Measurements from ENCODE around the gene KRTAP5-1. TPM values are rescaled to one million over a fixed set of nuclear protein-coding genes. Genes with fewer than 3 reads are reported as not detected.
A peak's percentile ranks its signal among the peaks of the same experiment; 100 is the strongest.
"Not testable (repeated sequence)": the region's sequence is repeated elsewhere in the genome, so short reads cannot be mapped to it uniquely, and the experiment has no call there.

The KRTAP5-1 gene
- total and polyA plus RNA-seq, 7 experiments from 2014 or later = not detected

- peaks cover 0 to 5% of the 10 kb centered on the region in 2 donors for H3K4me1 ChIP-seq (ENCODE audit: control insufficient read depth in 2 of 2, insufficient read depth in 2 of 2, low read length in 2 of 2)
- peaks cover 5 to 14% (median 8%) of the 10 kb centered on the region in 7 donors for H3K4me1 Mint-ChIP-seq
- no peaks in the 10 kb centered on the region for H3K9me3 ChIP-seq (ENCODE audit: control insufficient read depth in 2 of 3, low read length in 3 of 3)
- H3K36me3 ChIP-seq (ENCODE audit: control insufficient read depth in 2 of 3, insufficient read depth in 3 of 3, low read length in 3 of 3) = no peaks in the 10 kb centered on the region
- peaks cover 42 to 79% (median 52%) of the 10 kb centered on the region in 5 donors for H3K27me3 Mint-ChIP-seq
- H3K27me3 ChIP-seq (ENCODE audit: control insufficient read depth in 2 of 2, insufficient read depth in 2 of 2, low read length in 2 of 2) = no peaks in the 10 kb centered on the region
- ChIA-PET POLR2A (no interaction called here), CTCF (interaction anchor here (0.6 to 0.9 kb wide), 3 partner anchors 11 to 512 kb away, joined by 3 to 4 read pairs (median 3); partner anchors contain the start of gene DUSP8)
- no peaks in the 10 kb centered on the region for H3K36me3 Mint-ChIP-seq
- ATAC-seq = no peak
- H3K9me3 Mint-ChIP-seq = no peaks in the 10 kb centered on the region
- H3K4me3 Mint-ChIP-seq = no peak overlapping the region
- H3K27ac Mint-ChIP-seq = no peak overlapping the region
- no peak overlapping the region for H3K4me3 ChIP-seq (ENCODE audit: low read length)
- no peak for DNase-seq
- intact Hi-C loops (cut with micrococcal nuclease) = no loop called here
- no peak overlapping the region for H3K27ac ChIP-seq (ENCODE audit: low read depth, low read length)
Observed at GRCh38 chr11:1597331-1597993, 12.4 kb upstream of the KRTAP5-1 start.

DNA sequence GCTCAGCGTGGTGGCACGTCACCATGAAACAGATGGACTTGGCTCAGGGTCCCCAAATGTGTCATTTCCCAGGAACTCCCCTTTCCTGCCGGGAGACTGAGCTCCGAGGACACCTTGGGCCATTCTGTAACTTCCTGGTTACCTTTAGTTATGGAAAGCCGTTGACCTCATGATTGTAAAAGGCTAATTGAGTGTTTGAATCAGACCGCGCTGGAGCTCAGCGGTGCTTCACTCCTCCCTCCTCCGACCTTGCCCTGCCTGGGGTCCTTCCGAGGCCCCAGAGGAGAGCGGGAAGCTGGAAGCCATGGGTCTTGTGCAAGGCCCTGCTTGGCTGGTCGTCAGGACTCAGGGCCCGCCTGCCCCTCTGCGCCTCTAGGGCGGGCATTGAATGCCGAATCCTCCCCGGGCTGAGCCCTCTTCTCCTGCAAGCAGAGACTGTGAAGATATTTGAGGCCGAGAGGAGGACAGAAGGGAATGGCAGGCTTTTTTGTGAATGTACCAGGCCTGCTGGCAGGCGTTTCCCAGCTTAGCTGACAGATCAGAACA is 11.6 kb upstream of the KRTAP5-1 start:
- intact Hi-C loops (cut with micrococcal nuclease); H3K9me3 Mint-ChIP-seq: not testable (repeated sequence)

DNA sequence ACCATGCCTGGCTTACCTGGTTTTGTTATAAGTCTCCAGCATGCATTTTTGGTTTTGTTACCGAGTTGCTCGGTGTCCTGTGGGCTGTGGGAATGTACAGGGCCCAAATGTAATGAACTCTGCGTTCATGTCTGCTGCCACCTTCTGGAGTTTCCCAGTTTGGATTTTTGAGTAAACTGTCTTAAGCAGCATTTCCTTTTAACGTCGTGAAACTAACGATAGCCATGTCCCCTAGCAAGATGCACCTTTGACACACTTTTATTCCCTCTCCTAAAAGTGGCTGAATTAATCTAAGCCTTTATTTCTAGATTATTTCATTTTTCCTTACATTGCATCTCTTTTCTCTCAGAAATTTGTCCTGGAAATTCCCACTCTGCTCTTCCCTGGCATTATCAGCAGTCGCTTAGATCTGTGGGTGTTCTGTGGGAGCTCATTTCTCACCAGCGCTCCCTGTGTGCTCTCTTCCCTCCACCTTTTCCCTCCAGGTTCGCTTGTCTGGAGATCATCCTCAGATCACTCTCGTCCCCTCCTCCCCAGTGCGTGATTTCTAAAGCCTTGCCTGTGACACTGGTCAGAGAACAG is 11.0 kb upstream of the KRTAP5-1 start:
- H3K9me3 Mint-ChIP-seq; H3K36me3 Mint-ChIP-seq; H3K4me3 Mint-ChIP-seq; H3K27ac Mint-ChIP-seq; H3K4me1 ChIP-seq (ENCODE audit: control insufficient read depth in 2 of 2, insufficient read depth in 2 of 2, low read length in 2 of 2); H3K9me3 ChIP-seq (ENCODE audit: control insufficient read depth in 2 of 3, low read length in 3 of 3); DNase-seq; H3K36me3 ChIP-seq (ENCODE audit: control insufficient read depth in 2 of 3, insufficient read depth in 3 of 3, low read length in 3 of 3); ATAC-seq; H3K27me3 ChIP-seq (ENCODE audit: control insufficient read depth in 2 of 2, insufficient read depth in 2 of 2, low read length in 2 of 2); H3K4me3 ChIP-seq (ENCODE audit: low read length); H3K27ac ChIP-seq (ENCODE audit: low read depth, low read length): not testable (repeated sequence)
- ChIA-PET CTCF (interaction anchor here (0.7 to 1.4 kb wide), 3 partner anchors 10 to 21 kb away, joined by 3 to 6 read pairs (median 4); no protein-coding TSS in a partner anchor), POLR2A (interaction anchor here (0.8 kb wide), 1 partner anchor 12 kb away, joined by 4 read pairs; no protein-coding TSS in a partner anchor)
- H3K27me3 Mint-ChIP-seq = peaks cover 34 to 74% (median 45%) of the 10 kb centered on the region in 5 donors
- intact Hi-C loops (cut with micrococcal nuclease) = loop anchor here in 1 of 2 donors (1.0 kb wide), 1 partner anchor 33 kb away; the partner anchor contains the start of gene KRTAP5-5
- H3K4me1 Mint-ChIP-seq = peaks cover 5 to 14% (median 8%) of the 10 kb centered on the region in 7 donors

More for the DNA sequence above, 11.6 kb upstream of the KRTAP5-1 start:
- H3K27me3 ChIP-seq (ENCODE audit: control insufficient read depth in 2 of 2, insufficient read depth in 2 of 2, low read length in 2 of 2); H3K4me1 ChIP-seq (ENCODE audit: control insufficient read depth in 2 of 2, insufficient read depth in 2 of 2, low read length in 2 of 2); H3K36me3 Mint-ChIP-seq; H3K4me3 ChIP-seq (ENCODE audit: low read length); H3K36me3 ChIP-seq (ENCODE audit: control insufficient read depth in 2 of 3, insufficient read depth in 3 of 3, low read length in 3 of 3); H3K4me3 Mint-ChIP-seq; H3K27ac ChIP-seq (ENCODE audit: low read depth, low read length); H3K9me3 ChIP-seq (ENCODE audit: control insufficient read depth in 2 of 3, low read length in 3 of 3); DNase-seq; H3K27ac Mint-ChIP-seq; ATAC-seq: not testable (repeated sequence)
- peaks cover 36 to 77% (median 47%) of the 10 kb centered on the region in 5 donors for H3K27me3 Mint-ChIP-seq
- POLR2A ChIA-PET = interaction anchor here (0.8 kb wide), 1 partner anchor 12 kb away, joined by 4 read pairs; no protein-coding TSS in a partner anchor
- CTCF ChIA-PET = interaction anchor here (0.7 to 0.9 kb wide), 2 partner anchors 9 to 10 kb away, joined by 3 read pairs; no protein-coding TSS in a partner anchor
- H3K4me1 Mint-ChIP-seq = peaks cover 5 to 14% (median 8%) of the 10 kb centered on the region in 7 donors

GRCh38 chr11:1592628-1593027 is 7.5 kb upstream of the KRTAP5-1 start:
- CTCF ChIA-PET = interaction anchor here (0.6 to 1.5 kb wide), 2 partner anchors 17 to 83 kb away, joined by 4 to 5 read pairs; no protein-coding TSS in a partner anchor
- H3K36me3 Mint-ChIP-seq = peaks cover 0 to 12% (median 5%) of the 10 kb centered on the region in 5 donors
- peaks cover 0 to 11% (median 5%) of the 10 kb centered on the region in 11 donors for H3K9me3 Mint-ChIP-seq
- peaks cover 18 to 62% (median 20%) of the 10 kb centered on the region in 5 donors for H3K27me3 Mint-ChIP-seq
- Histone ChIP-seq H3K9me3 (ENCODE audit: control insufficient read depth in 2 of 3, low read length in 3 of 3) (no peaks in the 10 kb centered on the region), H3K36me3 (ENCODE audit: control insufficient read depth in 2 of 3, insufficient read depth in 3 of 3, low read length in 3 of 3) (no peaks in the 10 kb centered on the region), H3K4me1 (ENCODE audit: control insufficient read depth in 2 of 2, insufficient read depth in 2 of 2, low read length in 2 of 2) (peaks cover 21 to 24% of the 10 kb centered on the region in 2 donors), H3K27me3 (ENCODE audit: control insufficient read depth in 2 of 2, insufficient read depth in 2 of 2, low read length in 2 of 2) (no peaks in the 10 kb centered on the region), H3K27ac (ENCODE audit: low read depth, low read length) (no peak overlapping the region), H3K4me3 (ENCODE audit: low read length) (no peak overlapping the region)
- POLR2A ChIA-PET = interaction anchor here (0.7 kb wide), 1 partner anchor 265 kb away, joined by 3 read pairs; no protein-coding TSS in a partner anchor
- DNase-seq (no peak), ATAC-seq (no peak)
- no peak overlapping the region for H3K4me3 Mint-ChIP-seq
- H3K4me1 Mint-ChIP-seq = peaks cover 17 to 33% (median 26%) of the 10 kb centered on the region in 7 donors
- intact Hi-C loops (cut with micrococcal nuclease) = no loop called here
- H3K27ac Mint-ChIP-seq = no peak overlapping the region

GRCh38 chr11:1589996-1590395 is 4.9 kb upstream of the KRTAP5-1 start:
- H3K27me3 Mint-ChIP-seq = peaks cover 0 to 52% (median 15%) of the 10 kb centered on the region in 5 donors
- ChIA-PET CTCF (interaction anchor here (1.4 kb wide), 1 partner anchor 13 kb away, joined by 3 read pairs; no protein-coding TSS in a partner anchor), POLR2A (interaction anchor here (1.2 to 3.6 kb wide), 4 partner anchors 13 to 281 kb away, joined by 3 to 26 read pairs (median 6); partner anchors contain the start of genes DUSP8 and TOLLIP)
- Histone ChIP-seq H3K9me3 (ENCODE audit: control insufficient read depth in 2 of 3, low read length in 3 of 3) (no peaks in the 10 kb centered on the region), H3K27ac (ENCODE audit: low read depth, low read length) (no peak overlapping the region), H3K4me3 (ENCODE audit: low read length) (no peak overlapping the region), H3K4me1 (ENCODE audit: control insufficient read depth in 2 of 2, insufficient read depth in 2 of 2, low read length in 2 of 2) (peaks cover 19 to 21% of the 10 kb centered on the region in 2 donors), H3K36me3 (ENCODE audit: control insufficient read depth in 2 of 3, insufficient read depth in 3 of 3, low read length in 3 of 3) (no peaks in the 10 kb centered on the region), H3K27me3 (ENCODE audit: control insufficient read depth in 2 of 2, insufficient read depth in 2 of 2, low read length in 2 of 2) (no peaks in the 10 kb centered on the region)
- peak overlapping the region in 4 of 9 donors; percentile 9 to 71 (median 40) for H3K27ac Mint-ChIP-seq
- intact Hi-C loops (cut with micrococcal nuclease) = no loop called here
- no peak for DNase-seq
- H3K9me3 Mint-ChIP-seq = peaks cover 0 to 11% (median 5%) of the 10 kb centered on the region in 11 donors
- H3K4me3 Mint-ChIP-seq = peak overlapping the region in 6 of 10 donors; percentile 12 to 44 (median 32)
- H3K4me1 Mint-ChIP-seq = peaks cover 12 to 31% (median 22%) of the 10 kb centered on the region in 7 donors
- no peak for ATAC-seq
- H3K36me3 Mint-ChIP-seq = peaks cover 0 to 12% (median 5%) of the 10 kb centered on the region in 5 donors

Measured in naive thymus-derived CD4-positive, alpha-beta T cell (primary cell).